ENCODE results near the gene SPTLC3. TPM values are rescaled to one million over a fixed set of nuclear protein-coding genes. Genes with fewer than 3 reads are reported as not detected.

Gene SPTLC3
- total and polyA plus RNA-seq, 12 donors, result 1.4 to 15.7 (median 8.7) TPM

GRCh38 chr20:13029687-13030375 is 21.1 kb downstream of the SPTLC3 start:
- WGBS, 4 donors, result 50 to 59% (median 54%) methylated on average over 3 of the region's 3 CpGs
- H3K4me1 ChIP-seq (replicated peaks in 1 of 2), result no peaks in the 10 kb centered on the region
- H3K4me3 ChIP-seq, result no peak overlapping the region
- H3K27ac ChIP-seq, result no peak overlapping the region
- no peak for TF ChIP-seq CTCF (IDR thresholded peaks at IDR 0.05)
- TF ChIP-seq POLR2A (IDR thresholded peaks at IDR 0.05), result no peak
- intact Hi-C loops (cut with DNase I), result no loop called here
- peak in 6 of 7 donors; percentile 51 to 64 (median 58) for DNase-seq
- H3K27me3 ChIP-seq, result no peaks in the 10 kb centered on the region
- no peaks in the 10 kb centered on the region for H3K9me3 ChIP-seq (replicated peaks in 1 of 3)
- H3K36me3 ChIP-seq (replicated peaks in 1 of 2), result no peaks in the 10 kb centered on the region

- TF ChIP-seq POLR2A (IDR thresholded peaks at IDR 0.05) (no peak), CTCF (IDR thresholded peaks at IDR 0.05) (no peak)
- Histone ChIP-seq H3K4me1 (replicated peaks in 1 of 2) (no peaks in the 10 kb centered on the region), H3K27me3 (no peaks in the 10 kb centered on the region), H3K36me3 (replicated peaks in 1 of 2) (no peaks in the 10 kb centered on the region), H3K9me3 (replicated peaks in 1 of 3) (no peaks in the 10 kb centered on the region), H3K4me3 (no peak overlapping the region), H3K27ac (no peak overlapping the region)
- DNase-seq, result no peak
- intact Hi-C loops (cut with DNase I), result no loop called here
- WGBS, 4 donors, result 93 to 98% (median 94%) methylated on average over 4 of the region's 4 CpGs
These were observed 23.0 kb downstream of the SPTLC3 start for GRCh38 chr20:13031751-13032150.

GRCh38 chr20:13034115-13034514 is 25.3 kb downstream of the SPTLC3 start:
- intact Hi-C loops (cut with DNase I), result no loop called here
- TF ChIP-seq CTCF (IDR thresholded peaks at IDR 0.05) (no peak), POLR2A (IDR thresholded peaks at IDR 0.05) (no peak)
- H3K36me3 ChIP-seq (replicated peaks in 1 of 2), result no peaks in the 10 kb centered on the region
- no peaks in the 10 kb centered on the region for H3K27me3 ChIP-seq
- H3K4me1 ChIP-seq (replicated peaks in 1 of 2), result no peaks in the 10 kb centered on the region
- H3K9me3 ChIP-seq (replicated peaks in 1 of 3), result no peaks in the 10 kb centered on the region
- DNase-seq, result no peak
- no peak overlapping the region for H3K27ac ChIP-seq
- no peak overlapping the region for H3K4me3 ChIP-seq

GRCh38 chr20:13034936-13035335 is 26.2 kb downstream of the SPTLC3 start:
- DNase-seq, result no peak
- TF ChIP-seq POLR2A (IDR thresholded peaks at IDR 0.05) (no peak), CTCF (IDR thresholded peaks at IDR 0.05) (no peak)
- intact Hi-C loops (cut with DNase I), result no loop called here
- H3K4me3 ChIP-seq, result no peak overlapping the region
- WGBS, 4 donors, result 82 to 90% (median 87%) methylated on average over 1 of the region's 1 CpG
- no peaks in the 10 kb centered on the region for H3K4me1 ChIP-seq (replicated peaks in 1 of 2)
- no peaks in the 10 kb centered on the region for H3K9me3 ChIP-seq (replicated peaks in 1 of 3)
- H3K27me3 ChIP-seq, result no peaks in the 10 kb centered on the region
- no peaks in the 10 kb centered on the region for H3K36me3 ChIP-seq (replicated peaks in 1 of 2)
- H3K27ac ChIP-seq, result no peak overlapping the region

All from adrenal gland (tissue), 12 donors.